Osteoblast (primary cell): Measurements from ENCODE around the gene OR4D2. TPM values are rescaled to one million over a fixed set of nuclear protein-coding genes. Genes with fewer than 3 reads are reported as not detected.

Source experiments
- DNase-seq: peaks from one replicate; pipeline ENCODE4 v3.0.0; 2011; ENCODE audit warnings: low spot score, mixed read lengths; ENCODE audit not compliant: insufficient read length; ENCODE audit errors: missing footprints
- H2AFZ ChIP-seq: 2 replicates; pipeline ENCODE4 v1.6.0; 2011; ENCODE audit warnings: mild to moderate bottlenecking, low read length
- H3K27ac ChIP-seq: 2 replicates; pipeline ENCODE4 v1.5.1; 2011; ENCODE audit warnings: mild to moderate bottlenecking, low read depth, low read length, moderate library complexity
- H3K27me3 ChIP-seq: 2 replicates; pipeline ENCODE4 v1.6.0; 2012; ENCODE audit warnings: mild to moderate bottlenecking, control low read depth, inconsistent platforms, low read length, moderate library complexity; ENCODE audit not compliant: insufficient read depth
- H3K36me3 ChIP-seq: 2 replicates; pipeline ENCODE4 v1.5.1; 2011; ENCODE audit warnings: mild to moderate bottlenecking, low read length, control low read depth, moderate library complexity; ENCODE audit not compliant: insufficient read depth
- H3K4me1 ChIP-seq: 2 replicates; pipeline ENCODE4 v1.5.1; 2011; ENCODE audit warnings: mild to moderate bottlenecking, low read length, control low read depth, moderate library complexity; ENCODE audit not compliant: insufficient read depth
- H3K4me2 ChIP-seq: 2 replicates; pipeline ENCODE4 v1.6.0; 2011; ENCODE audit warnings: mild to moderate bottlenecking, low read length; ENCODE audit not compliant: insufficient read depth
- H3K4me3 ChIP-seq: fragments of 200-600 bp; sonication (generic); 3 replicates; pipeline ENCODE4 v1.5.1; 2012; ENCODE audit warnings: mild to moderate bottlenecking, low read length, inconsistent platforms; ENCODE audit not compliant: insufficient read depth
- H3K79me2 ChIP-seq: 2 replicates; pipeline ENCODE4 v1.6.0; 2012; ENCODE audit warnings: mild to moderate bottlenecking, low read length, control low read depth, inconsistent platforms; ENCODE audit not compliant: insufficient read depth
- H3K9me3 ChIP-seq: 2 replicates; pipeline ENCODE4 v1.5.1; 2011; ENCODE audit warnings: low read depth, low read length, control low read depth
- H4K20me1 ChIP-seq: 2 replicates; pipeline ENCODE4 v1.6.0; 2012; ENCODE audit warnings: mild to moderate bottlenecking, low read length, control low read depth; ENCODE audit not compliant: insufficient read depth
- CTCF ChIP-seq: IDR thresholded peaks from 2 replicates; pipeline ENCODE4 v1.5.1; 2011; ENCODE audit warnings: mild to moderate bottlenecking, low read depth, low read length, moderate library complexity; ENCODE audit errors: extremely low read depth
- total RNA-seq: library from RNA; depleted of rRNA; stranded (reverse); fragments of >200 nt; gene quantifications from 2 replicates; pipeline ENCODE4 v1.2.3, GENCODE V29; 2012

OR4D2 gene
- total RNA-seq: not detected in 2 replicates

- Histone ChIP-seq H3K9me3 (no peaks in the 10 kb centered on the region), H2AFZ (no peak within 1 kb of the TSS), H3K36me3 (no peaks in the 10 kb centered on the region), H3K79me2 (no peaks in the 10 kb centered on the region), H3K27me3 (no peaks in the 10 kb centered on the region), H4K20me1 (no peaks in the 10 kb centered on the region), H3K4me3 (no peak within 1 kb of the TSS), H3K27ac (no peak within 1 kb of the TSS), H3K4me2 (no peak within 1 kb of the TSS), H3K4me1 (no peaks in the 10 kb centered on the region)
- TF ChIP-seq CTCF: no peak
- DNase-seq: no peak
Measured at GRCh38 chr17:58166682-58167081, at the start of gene OR4D2. Gene OR4D2 (plus strand): TSS chr17:58166982. CDS start chr17:58169656, 2,674 bp downstream.

GRCh38 chr17:58117382-58117781 lies 49.4 kb upstream of the OR4D2 start:
- Histone ChIP-seq H4K20me1 (no peaks in the 10 kb centered on the region), H3K36me3 (no peaks in the 10 kb centered on the region), H3K4me1 (no peaks in the 10 kb centered on the region), H3K4me2 (no peak overlapping the region), H3K4me3 (no peak overlapping the region), H3K79me2 (no peaks in the 10 kb centered on the region), H3K27ac (no peak overlapping the region), H3K9me3 (no peaks in the 10 kb centered on the region), H3K27me3 (peaks cover 4% of the 10 kb centered on the region), H2AFZ (no peak overlapping the region)
- no peak for DNase-seq
- TF ChIP-seq CTCF: no peak

- Histone ChIP-seq H3K4me3 (no peak overlapping the region), H3K79me2 (no peaks in the 10 kb centered on the region), H3K9me3 (no peaks in the 10 kb centered on the region), H3K4me1 (no peaks in the 10 kb centered on the region), H3K27me3 (no peaks in the 10 kb centered on the region), H2AFZ (no peak overlapping the region), H3K27ac (no peak overlapping the region), H3K36me3 (no peaks in the 10 kb centered on the region), H3K4me2 (no peak overlapping the region), H4K20me1 (no peaks in the 10 kb centered on the region)
- no peak for DNase-seq
- no peak for TF ChIP-seq CTCF
Measured at GRCh38 chr17:58119491-58119890, 47.3 kb upstream of the OR4D2 start.

GRCh38 chr17:58120195-58120822 lies 46.5 kb upstream of the OR4D2 start:
- Histone ChIP-seq H3K4me1 (no peaks in the 10 kb centered on the region), H2AFZ (no peak overlapping the region), H4K20me1 (no peaks in the 10 kb centered on the region), H3K79me2 (no peaks in the 10 kb centered on the region), H3K4me2 (no peak overlapping the region), H3K4me3 (no peak overlapping the region), H3K9me3 (no peaks in the 10 kb centered on the region), H3K36me3 (no peaks in the 10 kb centered on the region), H3K27me3 (no peaks in the 10 kb centered on the region), H3K27ac (no peak overlapping the region)
- TF ChIP-seq CTCF: no peak
- DNase-seq: no peak
